WTC11 (cell line): ENCODE data around the gene DAPK1. TPM values are rescaled to one million over a fixed set of nuclear protein-coding genes. Genes with fewer than 3 reads are reported as not detected.

Source experiments
- ATAC-seq: fragments of 200-7000 bp; cut with Tn5 transposase; 2 replicates; pipeline ENCODE4 v1.10.0; 2021; ENCODE audit warnings: mild to moderate bottlenecking, moderate library complexity
- CTCF ChIA-PET: fragments of 300-600 bp; sonication (Branson Sonifier 250); formaldehyde crosslinking; loops from one replicate; lab custom pipeline; 2021; ENCODE audit warnings: antibody characterized with exemption; lab: Charles Lee
- POLR2A ChIA-PET: fragments of 350-600 bp; sonication (Branson Sonifier 250); formaldehyde crosslinking; loops from one replicate; lab custom pipeline; 2021; ENCODE audit warnings: antibody characterized with exemption; lab: Charles Lee
- DNase-seq: peaks from one replicate; pipeline ENCODE4 v3.0.0; 2021; ENCODE audit warnings: low spot score
- H3K27ac Mint-ChIP-seq: 2 replicates; pipeline ENCODE4 v1.8.0; 2021; ENCODE audit warnings: mixed read lengths
- H3K27me3 Mint-ChIP-seq: 2 replicates; pipeline ENCODE4 v1.8.0; 2021; ENCODE audit warnings: low read depth, mild to moderate bottlenecking, moderate library complexity, mixed read lengths
- H3K36me3 Mint-ChIP-seq: 2 replicates; pipeline ENCODE4 v1.8.0; 2021; ENCODE audit warnings: mixed read lengths
- H3K4me1 Mint-ChIP-seq: 2 replicates; pipeline ENCODE4 v1.8.0; 2022; ENCODE audit warnings: mixed read lengths
- H3K4me3 Mint-ChIP-seq: 2 replicates; pipeline ENCODE4 v1.8.0; 2021; ENCODE audit warnings: mild to moderate bottlenecking, moderate library complexity, mixed read lengths
- H3K9me3 Mint-ChIP-seq: 2 replicates; pipeline ENCODE4 v1.8.0; 2021; ENCODE audit warnings: mixed read lengths
- MYBL2 ChIP-seq: sonication (generic); formaldehyde crosslinking; IDR thresholded peaks from 2 replicates; pipeline ENCODE4 v1.8.1; 2023; ENCODE audit warnings: mild to moderate bottlenecking, moderate library complexity, missing genetic modification reagents
- NFYB ChIP-seq: sonication (generic); formaldehyde crosslinking; conservative IDR thresholded peaks from 2 replicates; pipeline ENCODE4 v1.8.0; 2022; ENCODE audit warnings: low read depth, missing genetic modification reagents
- SMAD3 ChIP-seq: sonication (generic); formaldehyde crosslinking; IDR thresholded peaks from 2 replicates; pipeline ENCODE4 v1.8.0; 2022; ENCODE audit warnings: missing genetic modification reagents, mild to moderate bottlenecking, borderline replicate concordance
- TCF7 ChIP-seq: sonication (generic); formaldehyde crosslinking; IDR thresholded peaks from 2 replicates; pipeline ENCODE4 v1.8.0; 2022; ENCODE audit warnings: mild to moderate bottlenecking, low read depth, missing genetic modification reagents, moderate library complexity
- TEAD4 ChIP-seq: sonication (generic); formaldehyde crosslinking; IDR thresholded peaks from 2 replicates; pipeline ENCODE4 v1.8.0; 2022; ENCODE audit warnings: mild to moderate bottlenecking, missing genetic modification reagents
- ZNF121 ChIP-seq: sonication (generic); formaldehyde crosslinking; IDR thresholded peaks from 2 replicates; pipeline ENCODE4 v1.8.0; 2023; ENCODE audit warnings: missing genetic modification reagents
- total RNA-seq: library from RNA; stranded (reverse); gene quantifications from 3 replicates; pipeline ENCODE4 v1.2.3, GENCODE V29; 2021
- TF ChIP-seq, protein P1 (sequence below): fragments of 250-450 bp; sonication (Bioruptor Pico); IDR thresholded peaks from 2 replicates; pipeline ENCODE4 v1.9.0; 2021; ENCODE audit warnings: mild to moderate bottlenecking
- TF ChIP-seq, protein P2 (sequence below): sonication (generic); formaldehyde crosslinking; conservative IDR thresholded peaks from 2 replicates; pipeline ENCODE4 v1.8.1; 2023; ENCODE audit warnings: mild to moderate bottlenecking, low read depth, missing genetic modification reagents, moderate library complexity
- TF ChIP-seq, protein P3 (sequence below): sonication (generic); formaldehyde crosslinking; IDR thresholded peaks from 2 replicates; pipeline ENCODE4 v1.8.1; 2022; ENCODE audit warnings: missing genetic modification reagents, borderline replicate concordance
- TF ChIP-seq, protein P4 (sequence below): sonication (generic); formaldehyde crosslinking; IDR thresholded peaks from 2 replicates; pipeline ENCODE4 v1.8.1; 2022; ENCODE audit warnings: low read depth, missing genetic modification reagents, borderline replicate concordance
- TF ChIP-seq, protein P5 (sequence below): fragments of 250-450 bp; sonication (Bioruptor Pico); IDR thresholded peaks from 2 replicates; pipeline ENCODE4 v2.1.2; 2022; ENCODE audit warnings: mild to moderate bottlenecking, moderate library complexity
- TF ChIP-seq, protein P6 (sequence below): sonication (generic); formaldehyde crosslinking; IDR thresholded peaks from 2 replicates; pipeline ENCODE4 v1.8.1; 2022; ENCODE audit warnings: mild to moderate bottlenecking, missing genetic modification reagents, moderate library complexity, borderline replicate concordance
- TF ChIP-seq, protein P7 (sequence below): sonication (generic); formaldehyde crosslinking; IDR thresholded peaks from 2 replicates; pipeline ENCODE4 v1.8.1; 2023; ENCODE audit warnings: mild to moderate bottlenecking, missing genetic modification reagents, moderate library complexity

Gene DAPK1
- total RNA-seq, 1 experiment from 2014 or later = 129 TPM

DNA sequence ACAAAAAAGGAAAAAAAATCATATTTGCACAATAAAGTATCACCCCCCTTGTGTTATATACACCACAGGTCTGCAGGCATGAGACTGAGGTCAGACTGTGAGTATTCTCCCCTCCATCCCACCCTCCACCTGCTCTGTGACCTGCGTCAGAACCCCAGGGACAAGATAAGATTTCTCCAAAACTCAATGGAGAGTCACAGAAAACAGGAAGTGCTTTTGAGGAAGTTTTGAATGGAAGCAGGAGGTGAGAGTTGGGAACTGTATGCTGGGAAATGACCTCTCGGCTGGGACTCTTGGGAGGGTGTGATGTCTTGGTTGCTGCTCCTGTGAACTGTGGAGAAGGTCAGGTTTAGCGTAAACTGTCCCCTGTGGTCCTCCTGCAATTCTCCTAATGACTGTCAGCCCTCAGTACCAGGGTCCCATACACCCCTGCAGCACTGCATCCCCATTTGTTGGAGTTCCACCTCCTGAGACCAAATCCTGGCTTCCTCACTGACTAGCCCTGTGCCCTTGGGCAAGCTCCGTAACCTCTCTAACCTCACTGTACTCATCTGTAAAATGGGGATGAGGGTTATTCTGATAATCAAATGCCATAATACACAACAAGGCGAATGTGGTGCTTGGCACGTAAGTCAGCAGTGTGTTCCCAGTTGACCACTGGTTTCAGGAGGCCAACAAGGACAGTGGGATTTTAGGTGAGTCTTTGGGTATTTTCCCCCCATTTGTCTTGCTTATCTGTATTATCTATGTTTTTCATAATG, 221.4 kb downstream of the DAPK1 start:
- no peak overlapping the region for H3K27ac Mint-ChIP-seq
- CTCF ChIA-PET = no interaction called here
- peaks cover 12% of the 10 kb centered on the region for H3K27me3 Mint-ChIP-seq
- H3K36me3 Mint-ChIP-seq = no peaks in the 10 kb centered on the region
- H3K4me3 Mint-ChIP-seq = no peak overlapping the region
- no peak for ATAC-seq
- TF ChIP-seq, protein P1, sequence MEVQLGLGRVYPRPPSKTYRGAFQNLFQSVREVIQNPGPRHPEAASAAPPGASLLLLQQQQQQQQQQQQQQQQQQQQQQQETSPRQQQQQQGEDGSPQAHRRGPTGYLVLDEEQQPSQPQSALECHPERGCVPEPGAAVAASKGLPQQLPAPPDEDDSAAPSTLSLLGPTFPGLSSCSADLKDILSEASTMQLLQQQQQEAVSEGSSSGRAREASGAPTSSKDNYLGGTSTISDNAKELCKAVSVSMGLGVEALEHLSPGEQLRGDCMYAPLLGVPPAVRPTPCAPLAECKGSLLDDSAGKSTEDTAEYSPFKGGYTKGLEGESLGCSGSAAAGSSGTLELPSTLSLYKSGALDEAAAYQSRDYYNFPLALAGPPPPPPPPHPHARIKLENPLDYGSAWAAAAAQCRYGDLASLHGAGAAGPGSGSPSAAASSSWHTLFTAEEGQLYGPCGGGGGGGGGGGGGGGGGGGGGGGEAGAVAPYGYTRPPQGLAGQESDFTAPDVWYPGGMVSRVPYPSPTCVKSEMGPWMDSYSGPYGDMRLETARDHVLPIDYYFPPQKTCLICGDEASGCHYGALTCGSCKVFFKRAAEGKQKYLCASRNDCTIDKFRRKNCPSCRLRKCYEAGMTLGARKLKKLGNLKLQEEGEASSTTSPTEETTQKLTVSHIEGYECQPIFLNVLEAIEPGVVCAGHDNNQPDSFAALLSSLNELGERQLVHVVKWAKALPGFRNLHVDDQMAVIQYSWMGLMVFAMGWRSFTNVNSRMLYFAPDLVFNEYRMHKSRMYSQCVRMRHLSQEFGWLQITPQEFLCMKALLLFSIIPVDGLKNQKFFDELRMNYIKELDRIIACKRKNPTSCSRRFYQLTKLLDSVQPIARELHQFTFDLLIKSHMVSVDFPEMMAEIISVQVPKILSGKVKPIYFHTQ (CRISPR knock-in tag) = no peak
- TF ChIP-seq, protein P2, sequence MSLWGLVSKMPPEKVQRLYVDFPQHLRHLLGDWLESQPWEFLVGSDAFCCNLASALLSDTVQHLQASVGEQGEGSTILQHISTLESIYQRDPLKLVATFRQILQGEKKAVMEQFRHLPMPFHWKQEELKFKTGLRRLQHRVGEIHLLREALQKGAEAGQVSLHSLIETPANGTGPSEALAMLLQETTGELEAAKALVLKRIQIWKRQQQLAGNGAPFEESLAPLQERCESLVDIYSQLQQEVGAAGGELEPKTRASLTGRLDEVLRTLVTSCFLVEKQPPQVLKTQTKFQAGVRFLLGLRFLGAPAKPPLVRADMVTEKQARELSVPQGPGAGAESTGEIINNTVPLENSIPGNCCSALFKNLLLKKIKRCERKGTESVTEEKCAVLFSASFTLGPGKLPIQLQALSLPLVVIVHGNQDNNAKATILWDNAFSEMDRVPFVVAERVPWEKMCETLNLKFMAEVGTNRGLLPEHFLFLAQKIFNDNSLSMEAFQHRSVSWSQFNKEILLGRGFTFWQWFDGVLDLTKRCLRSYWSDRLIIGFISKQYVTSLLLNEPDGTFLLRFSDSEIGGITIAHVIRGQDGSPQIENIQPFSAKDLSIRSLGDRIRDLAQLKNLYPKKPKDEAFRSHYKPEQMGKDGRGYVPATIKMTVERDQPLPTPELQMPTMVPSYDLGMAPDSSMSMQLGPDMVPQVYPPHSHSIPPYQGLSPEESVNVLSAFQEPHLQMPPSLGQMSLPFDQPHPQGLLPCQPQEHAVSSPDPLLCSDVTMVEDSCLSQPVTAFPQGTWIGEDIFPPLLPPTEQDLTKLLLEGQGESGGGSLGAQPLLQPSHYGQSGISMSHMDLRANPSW (CRISPR knock-in tag) = no peak
- TF ChIP-seq TEAD4 = no peak
- no peak for DNase-seq
- POLR2A ChIA-PET = no interaction called here
- no peaks in the 10 kb centered on the region for H3K9me3 Mint-ChIP-seq
- no peaks in the 10 kb centered on the region for H3K4me1 Mint-ChIP-seq

DNA sequence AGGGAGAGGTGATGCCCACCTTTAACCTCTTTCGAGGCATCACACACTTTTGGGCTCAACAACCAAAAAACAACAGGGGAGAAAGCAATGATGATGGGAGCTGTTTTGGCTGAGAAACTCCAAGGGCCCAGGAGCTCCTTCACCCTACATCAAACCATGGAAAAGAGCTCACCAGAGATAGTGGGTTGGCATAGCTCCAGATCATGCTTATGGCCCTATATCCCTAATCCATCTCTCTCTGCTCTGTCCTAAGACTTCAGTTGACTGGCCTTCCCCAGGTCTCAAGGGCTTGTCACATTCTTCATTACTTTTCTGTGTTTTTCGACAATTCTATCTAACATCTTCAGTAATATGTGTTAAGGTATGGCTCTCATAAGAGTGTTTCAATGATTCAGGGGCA, 222.5 kb downstream of the DAPK1 start:
- ChIA-PET POLR2A (no interaction called here), CTCF (no interaction called here)
- Mint-ChIP-seq H3K27ac (no peak overlapping the region), H3K4me3 (no peak overlapping the region), H3K27me3 (peaks cover 23% of the 10 kb centered on the region), H3K9me3 (no peaks in the 10 kb centered on the region), H3K36me3 (no peaks in the 10 kb centered on the region), H3K4me1 (no peaks in the 10 kb centered on the region)
- no peak for TF ChIP-seq NFYB
- TF ChIP-seq, protein P3, sequence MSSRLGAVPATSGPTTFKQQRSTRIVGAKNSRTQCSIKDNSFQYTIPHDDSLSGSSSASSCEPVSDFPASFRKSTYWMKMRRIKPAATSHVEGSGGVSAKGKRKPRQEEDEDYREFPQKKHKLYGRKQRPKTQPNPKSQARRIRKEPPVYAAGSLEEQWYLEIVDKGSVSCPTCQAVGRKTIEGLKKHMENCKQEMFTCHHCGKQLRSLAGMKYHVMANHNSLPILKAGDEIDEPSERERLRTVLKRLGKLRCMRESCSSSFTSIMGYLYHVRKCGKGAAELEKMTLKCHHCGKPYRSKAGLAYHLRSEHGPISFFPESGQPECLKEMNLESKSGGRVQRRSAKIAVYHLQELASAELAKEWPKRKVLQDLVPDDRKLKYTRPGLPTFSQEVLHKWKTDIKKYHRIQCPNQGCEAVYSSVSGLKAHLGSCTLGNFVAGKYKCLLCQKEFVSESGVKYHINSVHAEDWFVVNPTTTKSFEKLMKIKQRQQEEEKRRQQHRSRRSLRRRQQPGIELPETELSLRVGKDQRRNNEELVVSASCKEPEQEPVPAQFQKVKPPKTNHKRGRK (CRISPR knock-in tag) = no peak
- TF ChIP-seq, protein P4, sequence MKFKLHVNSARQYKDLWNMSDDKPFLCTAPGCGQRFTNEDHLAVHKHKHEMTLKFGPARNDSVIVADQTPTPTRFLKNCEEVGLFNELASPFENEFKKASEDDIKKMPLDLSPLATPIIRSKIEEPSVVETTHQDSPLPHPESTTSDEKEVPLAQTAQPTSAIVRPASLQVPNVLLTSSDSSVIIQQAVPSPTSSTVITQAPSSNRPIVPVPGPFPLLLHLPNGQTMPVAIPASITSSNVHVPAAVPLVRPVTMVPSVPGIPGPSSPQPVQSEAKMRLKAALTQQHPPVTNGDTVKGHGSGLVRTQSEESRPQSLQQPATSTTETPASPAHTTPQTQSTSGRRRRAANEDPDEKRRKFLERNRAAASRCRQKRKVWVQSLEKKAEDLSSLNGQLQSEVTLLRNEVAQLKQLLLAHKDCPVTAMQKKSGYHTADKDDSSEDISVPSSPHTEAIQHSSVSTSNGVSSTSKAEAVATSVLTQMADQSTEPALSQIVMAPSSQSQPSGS = no peak
- TF ChIP-seq, protein P5, sequence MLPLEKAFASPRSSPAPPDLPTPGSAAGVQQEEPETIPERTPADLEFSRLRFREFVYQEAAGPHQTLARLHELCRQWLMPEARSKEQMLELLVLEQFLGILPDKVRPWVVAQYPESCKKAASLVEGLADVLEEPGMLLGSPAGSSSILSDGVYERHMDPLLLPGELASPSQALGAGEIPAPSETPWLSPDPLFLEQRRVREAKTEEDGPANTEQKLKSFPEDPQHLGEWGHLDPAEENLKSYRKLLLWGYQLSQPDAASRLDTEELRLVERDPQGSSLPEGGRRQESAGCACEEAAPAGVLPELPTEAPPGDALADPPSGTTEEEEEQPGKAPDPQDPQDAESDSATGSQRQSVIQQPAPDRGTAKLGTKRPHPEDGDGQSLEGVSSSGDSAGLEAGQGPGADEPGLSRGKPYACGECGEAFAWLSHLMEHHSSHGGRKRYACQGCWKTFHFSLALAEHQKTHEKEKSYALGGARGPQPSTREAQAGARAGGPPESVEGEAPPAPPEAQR (CRISPR knock-in tag) = no peak
- TF ChIP-seq, all 79 proteins: peak for 0
- no peak for DNase-seq
- ATAC-seq = no peak

DNA sequence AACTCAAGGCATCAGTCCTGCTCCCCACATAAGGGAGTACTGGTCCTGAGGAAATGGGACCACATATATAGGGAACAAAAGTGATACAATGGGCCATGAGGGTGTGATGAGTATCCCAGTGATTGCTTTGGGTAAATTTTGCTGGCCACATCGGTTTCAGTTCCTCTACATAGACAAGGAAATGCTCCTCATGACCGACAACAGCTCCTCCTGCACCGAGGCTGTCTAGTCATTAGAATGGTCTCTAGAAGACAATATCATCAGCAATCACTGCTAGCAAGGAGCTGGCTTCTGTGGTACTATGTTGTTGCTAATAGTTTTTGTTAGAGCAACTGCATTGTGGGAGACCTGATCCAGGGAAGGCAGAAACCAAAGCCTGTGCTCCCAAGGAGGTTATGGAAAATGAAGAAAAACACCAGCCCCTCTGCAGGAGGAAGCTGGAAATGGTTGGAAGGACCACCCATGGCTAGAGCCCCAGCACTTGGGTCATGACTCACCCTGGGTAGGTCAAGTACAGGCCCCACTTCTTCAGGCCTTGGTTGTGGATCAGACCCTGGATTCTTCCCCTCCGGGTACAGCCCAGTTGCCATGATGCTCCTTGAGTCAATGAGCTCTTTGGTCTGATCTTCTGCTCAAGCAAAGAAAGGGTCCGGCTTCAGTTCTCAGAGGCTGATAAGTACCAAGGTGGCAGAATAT, 224.9 kb downstream of the DAPK1 start:
- peaks cover 27% of the 10 kb centered on the region for H3K27me3 Mint-ChIP-seq
- ChIA-PET POLR2A (no interaction called here), CTCF (interaction anchor here (1.5 to 1.8 kb wide), 2 partner anchors 38 to 161 kb away, joined by 3 to 4 read pairs; no protein-coding TSS in a partner anchor)
- H3K27ac Mint-ChIP-seq = no peak overlapping the region
- H3K9me3 Mint-ChIP-seq = no peaks in the 10 kb centered on the region
- H3K4me3 Mint-ChIP-seq = no peak overlapping the region
- peaks cover 4% of the 10 kb centered on the region for H3K4me1 Mint-ChIP-seq
- no peaks in the 10 kb centered on the region for H3K36me3 Mint-ChIP-seq
- DNase-seq (no peak), ATAC-seq (no peak)
- TF ChIP-seq ZNF121 (CRISPR knock-in tag) (no peak), TCF7 (CRISPR knock-in tag) (no peak), SMAD3 (CRISPR knock-in tag) (no peak), MYBL2 (CRISPR knock-in tag) (no peak)
- TF ChIP-seq, protein P3 (CRISPR knock-in tag) = no peak
- TF ChIP-seq, protein P6, sequence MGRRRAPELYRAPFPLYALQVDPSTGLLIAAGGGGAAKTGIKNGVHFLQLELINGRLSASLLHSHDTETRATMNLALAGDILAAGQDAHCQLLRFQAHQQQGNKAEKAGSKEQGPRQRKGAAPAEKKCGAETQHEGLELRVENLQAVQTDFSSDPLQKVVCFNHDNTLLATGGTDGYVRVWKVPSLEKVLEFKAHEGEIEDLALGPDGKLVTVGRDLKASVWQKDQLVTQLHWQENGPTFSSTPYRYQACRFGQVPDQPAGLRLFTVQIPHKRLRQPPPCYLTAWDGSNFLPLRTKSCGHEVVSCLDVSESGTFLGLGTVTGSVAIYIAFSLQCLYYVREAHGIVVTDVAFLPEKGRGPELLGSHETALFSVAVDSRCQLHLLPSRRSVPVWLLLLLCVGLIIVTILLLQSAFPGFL (CRISPR knock-in tag) = no peak
- TF ChIP-seq, protein P7, sequence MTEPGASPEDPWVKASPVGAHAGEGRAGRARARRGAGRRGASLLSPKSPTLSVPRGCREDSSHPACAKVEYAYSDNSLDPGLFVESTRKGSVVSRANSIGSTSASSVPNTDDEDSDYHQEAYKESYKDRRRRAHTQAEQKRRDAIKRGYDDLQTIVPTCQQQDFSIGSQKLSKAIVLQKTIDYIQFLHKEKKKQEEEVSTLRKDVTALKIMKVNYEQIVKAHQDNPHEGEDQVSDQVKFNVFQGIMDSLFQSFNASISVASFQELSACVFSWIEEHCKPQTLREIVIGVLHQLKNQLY (CRISPR knock-in tag) = no peak
